IMR-90 (cell line): ENCODE measurements around the gene TGM2. TPM values are rescaled to one million over a fixed set of nuclear protein-coding genes. Genes with fewer than 3 reads are reported as not detected.
A peak's percentile ranks its signal among the peaks of the same experiment; 100 is the strongest.

Experiments used
- ATAC-seq: fragments of 200-7000 bp; cut with Tn5 transposase; 2 replicates; pipeline ENCODE4 v1.9.1; 2020; ENCODE audit warnings: low read depth, mild to moderate bottlenecking, moderate library complexity
- BruUV-seq: library from RNA; stranded (reverse); fragments of 400-500 nt; replicated peaks from 2 replicates; lab custom pipeline; 2021; lab: Mats Ljungman, UMichigan
- CTCF ChIA-PET: fragments of 300-600 bp; formaldehyde crosslinking; extraction: SDS; loops from one replicate; lab custom pipeline; 2021; ENCODE audit warnings: antibody characterized with exemption; lab: Yijun Ruan, JAX
- POLR2A ChIA-PET: fragments of 300-600 bp; sonication (Branson Sonifier 250); formaldehyde crosslinking; loops from one replicate; lab custom pipeline; 2022; ENCODE audit warnings: antibody characterized with exemption; ENCODE audit not compliant: unreplicated experiment; lab: Charles Lee
- DNase-seq: peaks from one replicate; pipeline ENCODE4 v3.0.0; 2013
- H2AFZ ChIP-seq: replicated peaks from 2 replicates; pipeline ENCODE3; 2013; ENCODE audit warnings: low read length, mild to moderate bottlenecking; ENCODE audit not compliant: poor library complexity
- H2AK5ac ChIP-seq: 2 replicates; pipeline ENCODE4 v1.6.1; 2013; ENCODE audit warnings: low read depth, low read length, inconsistent platforms
- H2AK9ac ChIP-seq: replicated peaks from 2 replicates; pipeline ENCODE3; 2013; ENCODE audit warnings: mild to moderate bottlenecking, low read depth, low read length, moderate library complexity; ENCODE audit not compliant: poor library complexity
- H2BK120ac ChIP-seq: 2 replicates; pipeline ENCODE4 v1.6.1; 2013; ENCODE audit warnings: low read depth, low read length, inconsistent platforms
- H2BK15ac ChIP-seq: 3 replicates; pipeline ENCODE4 v1.6.1; 2013; ENCODE audit warnings: low read depth, low read length, inconsistent platforms
- H2BK20ac ChIP-seq: 2 replicates; pipeline ENCODE4 v1.6.1; 2013; ENCODE audit warnings: low read depth, mild to moderate bottlenecking, inconsistent platforms, low read length, moderate library complexity
- H2BK5ac ChIP-seq: 2 replicates; pipeline ENCODE4 v1.6.1; 2013; ENCODE audit warnings: mild to moderate bottlenecking, low read depth, low read length, inconsistent platforms; ENCODE audit not compliant: poor library complexity, severe bottlenecking
- H3K14ac ChIP-seq: replicated peaks from 2 replicates; pipeline ENCODE4 v1.6.1; 2013; ENCODE audit warnings: low read depth, low read length, inconsistent platforms
- H3K18ac ChIP-seq: 2 replicates; pipeline ENCODE4 v1.6.1; 2013; ENCODE audit warnings: low read depth, low read length, control low read depth
- H3K23ac ChIP-seq: 2 replicates; pipeline ENCODE4 v1.6.1; 2013; ENCODE audit warnings: low read depth, low read length, inconsistent platforms
- H3K27ac ChIP-seq: 2 replicates; pipeline ENCODE4 v1.5.1; 2013; ENCODE audit warnings: mild to moderate bottlenecking, control low read depth, low read length; ENCODE audit not compliant: insufficient read depth
- H3K27me3 ChIP-seq: 2 replicates; pipeline ENCODE4 v1.6.1; 2013; ENCODE audit warnings: low read length; ENCODE audit not compliant: control insufficient read depth, insufficient read depth
- H3K36me3 ChIP-seq: 2 replicates; pipeline ENCODE4 v1.6.1; 2013; ENCODE audit warnings: low read length, mixed read lengths; ENCODE audit not compliant: control insufficient read depth, insufficient read depth
- H3K4ac ChIP-seq: 2 replicates; pipeline ENCODE4 v1.6.1; 2013; ENCODE audit warnings: low read depth, low read length, inconsistent platforms
- H3K4me1 ChIP-seq: 2 replicates; pipeline ENCODE4 v1.6.1; 2013; ENCODE audit warnings: low read length, mixed read lengths; ENCODE audit not compliant: control insufficient read depth, insufficient read depth
- H3K4me2 ChIP-seq: 2 replicates; pipeline ENCODE4 v1.6.1; 2013; ENCODE audit warnings: low read depth, mild to moderate bottlenecking, control low read depth, low read length, moderate library complexity
- H3K4me3 ChIP-seq: 2 replicates; pipeline ENCODE4 v1.5.1; 2013; ENCODE audit warnings: low read depth, mild to moderate bottlenecking, control low read depth, low read length, moderate library complexity; ENCODE audit not compliant: insufficient read depth
- H3K56ac ChIP-seq: 2 replicates; pipeline ENCODE4 v1.6.1; 2013; ENCODE audit warnings: low read length, inconsistent platforms; ENCODE audit not compliant: insufficient read depth; ENCODE audit errors: extremely low read depth
- H3K79me1 ChIP-seq, 2 experiments: 2 replicates each; pipeline ENCODE4 v1.6.1; 2013; ENCODE audit warnings: low read length in 2 of 2, inconsistent platforms in 1 of 2, low read depth in 1 of 2
- H3K9ac ChIP-seq: 2 replicates; pipeline ENCODE4 v1.6.1; 2013; ENCODE audit warnings: low read depth, low read length, control low read depth
- H3K9me1 ChIP-seq: 2 replicates; pipeline ENCODE4 v1.6.1; 2013; ENCODE audit warnings: low read length, inconsistent platforms; ENCODE audit not compliant: insufficient read depth
- H3K9me3 ChIP-seq: 2 replicates; pipeline ENCODE4 v1.6.1; 2013; ENCODE audit warnings: low read length; ENCODE audit not compliant: control insufficient read depth, insufficient read depth
- H4K20me1 ChIP-seq: 2 replicates; pipeline ENCODE4 v1.6.1; 2013; ENCODE audit warnings: low read length, inconsistent platforms; ENCODE audit not compliant: insufficient read depth
- H4K5ac ChIP-seq: 2 replicates; pipeline ENCODE4 v1.6.1; 2013; ENCODE audit warnings: mild to moderate bottlenecking, low read depth, low read length, control low read depth
- H4K8ac ChIP-seq, 2 experiments: 2 replicates each; pipeline ENCODE4 v1.6.1; 2013; ENCODE audit warnings: low read depth in 2 of 2, low read length in 2 of 2, control low read depth in 1 of 2, inconsistent platforms in 1 of 2
- H4K91ac ChIP-seq: 2 replicates; pipeline ENCODE4 v1.6.1; 2013; ENCODE audit warnings: low read depth, low read length, inconsistent platforms; ENCODE audit not compliant: insufficient read depth
- BHLHE40 ChIP-seq: fragments of 150-350 bp; IDR thresholded peaks from 2 replicates; pipeline ENCODE4 v1.6.1; 2016; ENCODE audit warnings: mild to moderate bottlenecking, low read depth, low read length
- CEBPB ChIP-seq: IDR thresholded peaks from 2 replicates; pipeline ENCODE4 v1.6.1; 2012; ENCODE audit warnings: low read depth, low read length, improper control_type of control experiment
- CHD1 ChIP-seq: IDR thresholded peaks from 2 replicates; pipeline ENCODE4 v1.6.1; 2012; ENCODE audit warnings: low read depth, low read length, improper control_type of control experiment
- FOS ChIP-seq: fragments of 150-350 bp; IDR thresholded peaks from 2 replicates; pipeline ENCODE4 v1.6.1; 2016; ENCODE audit warnings: low read depth, low read length
- MAFK ChIP-seq: IDR thresholded peaks from 2 replicates; pipeline ENCODE4 v1.6.1; 2012; ENCODE audit warnings: low read depth, low read length, improper control_type of control experiment
- MAZ ChIP-seq: IDR thresholded peaks from 2 replicates; pipeline ENCODE4 v1.6.1; 2012; ENCODE audit warnings: low read depth, mild to moderate bottlenecking, low read length, improper control_type of control experiment, moderate library complexity, borderline replicate concordance
- MXI1 ChIP-seq: IDR thresholded peaks from 2 replicates; pipeline ENCODE4 v1.6.1; 2012; ENCODE audit warnings: low read depth, mild to moderate bottlenecking, low read length, moderate library complexity, borderline replicate concordance
- NFE2L2 ChIP-seq: fragments of 150-350 bp; IDR thresholded peaks from 2 replicates; pipeline ENCODE4 v1.6.1; 2016; ENCODE audit warnings: low read depth, mild to moderate bottlenecking, low read length
- RAD21 ChIP-seq: IDR thresholded peaks from 2 replicates; pipeline ENCODE4 v1.6.1; 2012; ENCODE audit warnings: low read length, improper control_type of control experiment
- RCOR1 ChIP-seq: IDR thresholded peaks from 2 replicates; pipeline ENCODE4 v1.6.1; 2012; ENCODE audit warnings: mild to moderate bottlenecking, low read length, improper control_type of control experiment; ENCODE audit not compliant: insufficient replicate concordance
- RFX5 ChIP-seq: IDR thresholded peaks from 2 replicates; pipeline ENCODE4 v1.8.0; 2012; ENCODE audit warnings: low read depth, mild to moderate bottlenecking, low read length, moderate library complexity
- WGBS, 2 experiments: methylation state at CpG; one replicate each; pipeline versions ENCODE4 v1.1.5 to v1.1.7; 2013; ENCODE audit warnings: missing lambda C conversion rate in 2 of 2; ENCODE audit not compliant: insufficient read length in 1 of 2; ENCODE audit errors: extremely low coverage in 2 of 2; 5-methylcytosine and 5-hydroxymethylcytosine counted together
- dilution Hi-C: fragments of 300-500 bp; cut with HindIII; formaldehyde crosslinking; loops from one replicate; pipeline ENCODE4 v1.14.3; 2018; ENCODE audit warnings: low sequenced_read_pairs; ENCODE audit not compliant: unreplicated experiment
- in situ Hi-C: fragments of 300-500 bp; cut with MboI; formaldehyde crosslinking; loops from 3 replicates; pipeline ENCODE4 v1.14.3; 2019; ENCODE audit warnings: low sequenced_read_pairs, inconsistent platforms, mixed read lengths
- intact Hi-C: fragments of 100-400 bp; cut with micrococcal nuclease; formaldehyde crosslinking; loops from 2 replicates; pipeline ENCODE4 v1.10.0; 2022
- polyA plus RNA-seq, 3 experiments: library from polyadenylated mRNA; depleted of rRNA; stranded (reverse); fragments of >200 nt; gene quantifications; 2 replicates each; pipeline ENCODE4 v1.2.3, GENCODE V29; 2012; ENCODE audit warnings: low replicate concordance in 1 of 3
- total RNA-seq: library from RNA; depleted of rRNA; stranded (reverse); fragments of >200 nt; gene quantifications from 2 replicates; pipeline ENCODE4 v1.2.3, GENCODE V29; 2012
- TF ChIP-seq, protein P1 (sequence below): conservative IDR thresholded peaks from 2 replicates; pipeline ENCODE4 v1.5.1; 2012; ENCODE audit warnings: mild to moderate bottlenecking, low read depth, low read length, improper control_type of control experiment
- TF ChIP-seq, protein P2 (sequence below): fragments of 150-350 bp; IDR thresholded peaks from 2 replicates; pipeline ENCODE4 v1.6.1; 2016; ENCODE audit warnings: low read depth, mild to moderate bottlenecking, low read length, moderate library complexity, borderline replicate concordance
- TF ChIP-seq, protein P3 (sequence below): fragments of 150-350 bp; IDR thresholded peaks from 2 replicates; pipeline ENCODE4 v1.6.1; 2017; ENCODE audit warnings: mild to moderate bottlenecking, antibody characterized with exemption, low read length, low read depth

The TGM2 gene
- total and polyA plus RNA-seq, 2 of the 4 experiments (the other 2 are of a cell fraction), result 239 to 268 TPM

DNA sequence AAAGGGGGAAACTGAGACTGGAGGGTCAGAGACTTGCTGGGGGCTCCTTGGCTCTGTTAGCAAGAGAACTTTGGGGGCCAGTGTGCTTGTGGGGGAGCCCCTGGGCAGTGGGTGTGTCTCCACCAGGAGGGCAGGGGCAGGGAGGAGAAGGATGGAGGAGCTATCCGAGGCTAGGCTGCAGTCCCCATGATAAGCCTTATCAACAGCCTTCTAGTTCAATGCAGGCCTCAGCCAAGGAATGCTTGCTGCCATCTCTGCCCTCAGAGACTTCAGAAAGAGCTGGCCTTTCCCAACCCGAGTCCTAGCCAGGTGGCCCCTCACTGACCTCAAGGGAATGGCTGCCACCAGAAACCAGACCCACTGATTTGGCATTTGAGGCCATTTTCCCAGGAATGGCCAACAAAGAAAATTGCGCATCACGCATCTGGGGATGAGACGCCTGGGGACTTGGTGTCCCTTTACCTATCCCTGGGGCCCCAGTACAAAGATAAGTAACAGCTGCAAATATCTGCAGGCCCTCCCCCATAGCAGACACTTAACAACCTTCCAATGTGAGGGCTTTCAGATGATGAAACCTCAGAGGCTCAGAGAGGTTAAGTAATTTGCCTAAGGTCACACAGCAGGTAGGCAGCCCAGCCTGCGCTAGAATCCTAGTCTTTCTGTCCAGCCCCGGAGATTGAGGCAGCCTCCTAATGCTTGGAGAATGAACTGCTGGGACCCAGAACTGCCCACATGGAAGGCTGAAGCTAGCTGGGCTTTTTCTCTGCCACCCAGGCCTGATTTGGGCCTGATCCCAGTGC is 4.9 kb downstream of the TGM2 start:
- Histone ChIP-seq H3K4ac (no peak overlapping the region), H3K4me1 (peaks cover 25% of the 10 kb centered on the region), H3K9me3 (no peaks in the 10 kb centered on the region), H3K27me3 (no peaks in the 10 kb centered on the region), H3K4me2 (no peak overlapping the region), H3K56ac (no peak overlapping the region), H3K79me1 (peaks cover 23 to 83% of the 10 kb centered on the region in 2 experiments), H3K9ac (no peak overlapping the region), H4K8ac (no peak overlapping the region), H2BK15ac (no peak overlapping the region), H2BK120ac (no peak overlapping the region), H4K91ac (no peak overlapping the region), H4K20me1 (no peaks in the 10 kb centered on the region; the same call in 1 of the 2 replicates), H4K5ac (no peak overlapping the region), H2AFZ (no peak overlapping the region), H3K23ac (no peak overlapping the region), H3K9me1 (peaks cover 12% of the 10 kb centered on the region), H3K14ac (no peak overlapping the region), H2AK5ac (peak overlapping the region; percentile 30), H3K36me3 (peaks cover 50% of the 10 kb centered on the region), H2BK20ac (no peak overlapping the region), H2BK5ac (no peak overlapping the region), H3K27ac (no peak overlapping the region), H3K18ac (no peak overlapping the region), H3K4me3 (no peak overlapping the region), H2AK9ac (no peak overlapping the region)
- in situ Hi-C loops, result no loop called here
- ChIA-PET CTCF (interaction anchor here (0.6 to 0.7 kb wide), 2 partner anchors 25 to 61 kb away, joined by 3 read pairs; no protein-coding TSS in a partner anchor), POLR2A (interaction anchor here (0.6 kb wide), 1 partner anchor 159 kb away, joined by 3 read pairs; no protein-coding TSS in a partner anchor)
- BruUV-seq, result no TSS peak
- ATAC-seq (no peak), DNase-seq (no peak)
- 94% methylated on average over 3 of the region's 7 CpGs; no CpG with 5 or more reads in 1 of the 2 experiments for WGBS, 2 experiments
- intact Hi-C loops, result no loop called here
- dilution Hi-C loops, result no loop called here
- TF ChIP-seq CHD1, result no peak
- TF ChIP-seq, protein P1, sequence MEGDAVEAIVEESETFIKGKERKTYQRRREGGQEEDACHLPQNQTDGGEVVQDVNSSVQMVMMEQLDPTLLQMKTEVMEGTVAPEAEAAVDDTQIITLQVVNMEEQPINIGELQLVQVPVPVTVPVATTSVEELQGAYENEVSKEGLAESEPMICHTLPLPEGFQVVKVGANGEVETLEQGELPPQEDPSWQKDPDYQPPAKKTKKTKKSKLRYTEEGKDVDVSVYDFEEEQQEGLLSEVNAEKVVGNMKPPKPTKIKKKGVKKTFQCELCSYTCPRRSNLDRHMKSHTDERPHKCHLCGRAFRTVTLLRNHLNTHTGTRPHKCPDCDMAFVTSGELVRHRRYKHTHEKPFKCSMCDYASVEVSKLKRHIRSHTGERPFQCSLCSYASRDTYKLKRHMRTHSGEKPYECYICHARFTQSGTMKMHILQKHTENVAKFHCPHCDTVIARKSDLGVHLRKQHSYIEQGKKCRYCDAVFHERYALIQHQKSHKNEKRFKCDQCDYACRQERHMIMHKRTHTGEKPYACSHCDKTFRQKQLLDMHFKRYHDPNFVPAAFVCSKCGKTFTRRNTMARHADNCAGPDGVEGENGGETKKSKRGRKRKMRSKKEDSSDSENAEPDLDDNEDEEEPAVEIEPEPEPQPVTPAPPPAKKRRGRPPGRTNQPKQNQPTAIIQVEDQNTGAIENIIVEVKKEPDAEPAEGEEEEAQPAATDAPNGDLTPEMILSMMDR, result no peak
- TF ChIP-seq MXI1, result no peak
- no peak for TF ChIP-seq MAFK
- TF ChIP-seq RFX5, result no peak
- TF ChIP-seq, protein P2, sequence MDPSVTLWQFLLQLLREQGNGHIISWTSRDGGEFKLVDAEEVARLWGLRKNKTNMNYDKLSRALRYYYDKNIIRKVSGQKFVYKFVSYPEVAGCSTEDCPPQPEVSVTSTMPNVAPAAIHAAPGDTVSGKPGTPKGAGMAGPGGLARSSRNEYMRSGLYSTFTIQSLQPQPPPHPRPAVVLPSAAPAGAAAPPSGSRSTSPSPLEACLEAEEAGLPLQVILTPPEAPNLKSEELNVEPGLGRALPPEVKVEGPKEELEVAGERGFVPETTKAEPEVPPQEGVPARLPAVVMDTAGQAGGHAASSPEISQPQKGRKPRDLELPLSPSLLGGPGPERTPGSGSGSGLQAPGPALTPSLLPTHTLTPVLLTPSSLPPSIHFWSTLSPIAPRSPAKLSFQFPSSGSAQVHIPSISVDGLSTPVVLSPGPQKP, result no peak
- no peak for TF ChIP-seq CEBPB
- no peak for TF ChIP-seq FOS
- no peak for TF ChIP-seq RAD21
- TF ChIP-seq NFE2L2, result no peak
- TF ChIP-seq MAZ, result no peak
- TF ChIP-seq BHLHE40, result no peak
- TF ChIP-seq, protein P3, sequence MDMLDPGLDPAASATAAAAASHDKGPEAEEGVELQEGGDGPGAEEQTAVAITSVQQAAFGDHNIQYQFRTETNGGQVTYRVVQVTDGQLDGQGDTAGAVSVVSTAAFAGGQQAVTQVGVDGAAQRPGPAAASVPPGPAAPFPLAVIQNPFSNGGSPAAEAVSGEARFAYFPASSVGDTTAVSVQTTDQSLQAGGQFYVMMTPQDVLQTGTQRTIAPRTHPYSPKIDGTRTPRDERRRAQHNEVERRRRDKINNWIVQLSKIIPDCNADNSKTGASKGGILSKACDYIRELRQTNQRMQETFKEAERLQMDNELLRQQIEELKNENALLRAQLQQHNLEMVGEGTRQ, result no peak
- TF ChIP-seq RCOR1, result no peak
